ENCODE results near the gene BTNL2. TPM values are rescaled to one million over a fixed set of nuclear protein-coding genes. Genes with fewer than 3 reads are reported as not detected.

BTNL2 gene
- total RNA-seq, 1 donor from 2014 or later: not detected

DNA sequence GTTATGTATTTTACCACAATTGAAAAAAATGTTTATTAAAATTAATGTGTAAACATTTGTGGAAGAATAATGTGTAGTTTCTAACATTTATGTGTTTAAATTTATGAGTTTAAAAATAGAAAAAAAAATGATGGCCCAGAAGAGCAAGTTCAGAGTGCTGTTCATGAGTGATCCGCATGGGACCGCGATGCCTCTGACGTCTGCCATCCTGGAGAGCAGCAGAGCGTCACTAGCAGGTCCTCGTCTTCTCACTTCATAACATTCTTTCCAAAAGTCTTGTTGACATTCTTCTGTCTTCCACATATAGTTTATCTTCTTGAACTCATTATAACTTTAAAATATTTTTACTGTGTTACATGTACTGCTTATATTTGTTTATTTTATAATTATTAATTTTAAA is 15.5 kb downstream of the BTNL2 start:
- Mint-ChIP-seq H3K4me3 (ENCODE audit: low read depth) (no peak overlapping the region), H3K36me3 (ENCODE audit: insufficient read depth) (no peaks in the 10 kb centered on the region), H3K4me1 (ENCODE audit: low read depth) (peaks cover 2% of the 10 kb centered on the region), H3K9me3 (ENCODE audit: low read depth) (no peaks in the 10 kb centered on the region), H3K27me3 (peaks cover 6% of the 10 kb centered on the region), H3K27ac (no peak overlapping the region)
- no peak for DNase-seq (ENCODE audit: low spot score, unreplicated experiment)
- TF ChIP-seq, protein P1, sequence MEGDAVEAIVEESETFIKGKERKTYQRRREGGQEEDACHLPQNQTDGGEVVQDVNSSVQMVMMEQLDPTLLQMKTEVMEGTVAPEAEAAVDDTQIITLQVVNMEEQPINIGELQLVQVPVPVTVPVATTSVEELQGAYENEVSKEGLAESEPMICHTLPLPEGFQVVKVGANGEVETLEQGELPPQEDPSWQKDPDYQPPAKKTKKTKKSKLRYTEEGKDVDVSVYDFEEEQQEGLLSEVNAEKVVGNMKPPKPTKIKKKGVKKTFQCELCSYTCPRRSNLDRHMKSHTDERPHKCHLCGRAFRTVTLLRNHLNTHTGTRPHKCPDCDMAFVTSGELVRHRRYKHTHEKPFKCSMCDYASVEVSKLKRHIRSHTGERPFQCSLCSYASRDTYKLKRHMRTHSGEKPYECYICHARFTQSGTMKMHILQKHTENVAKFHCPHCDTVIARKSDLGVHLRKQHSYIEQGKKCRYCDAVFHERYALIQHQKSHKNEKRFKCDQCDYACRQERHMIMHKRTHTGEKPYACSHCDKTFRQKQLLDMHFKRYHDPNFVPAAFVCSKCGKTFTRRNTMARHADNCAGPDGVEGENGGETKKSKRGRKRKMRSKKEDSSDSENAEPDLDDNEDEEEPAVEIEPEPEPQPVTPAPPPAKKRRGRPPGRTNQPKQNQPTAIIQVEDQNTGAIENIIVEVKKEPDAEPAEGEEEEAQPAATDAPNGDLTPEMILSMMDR (IDR thresholded peaks at IDR 0.05; ENCODE audit: unreplicated experiment): no peak

DNA sequence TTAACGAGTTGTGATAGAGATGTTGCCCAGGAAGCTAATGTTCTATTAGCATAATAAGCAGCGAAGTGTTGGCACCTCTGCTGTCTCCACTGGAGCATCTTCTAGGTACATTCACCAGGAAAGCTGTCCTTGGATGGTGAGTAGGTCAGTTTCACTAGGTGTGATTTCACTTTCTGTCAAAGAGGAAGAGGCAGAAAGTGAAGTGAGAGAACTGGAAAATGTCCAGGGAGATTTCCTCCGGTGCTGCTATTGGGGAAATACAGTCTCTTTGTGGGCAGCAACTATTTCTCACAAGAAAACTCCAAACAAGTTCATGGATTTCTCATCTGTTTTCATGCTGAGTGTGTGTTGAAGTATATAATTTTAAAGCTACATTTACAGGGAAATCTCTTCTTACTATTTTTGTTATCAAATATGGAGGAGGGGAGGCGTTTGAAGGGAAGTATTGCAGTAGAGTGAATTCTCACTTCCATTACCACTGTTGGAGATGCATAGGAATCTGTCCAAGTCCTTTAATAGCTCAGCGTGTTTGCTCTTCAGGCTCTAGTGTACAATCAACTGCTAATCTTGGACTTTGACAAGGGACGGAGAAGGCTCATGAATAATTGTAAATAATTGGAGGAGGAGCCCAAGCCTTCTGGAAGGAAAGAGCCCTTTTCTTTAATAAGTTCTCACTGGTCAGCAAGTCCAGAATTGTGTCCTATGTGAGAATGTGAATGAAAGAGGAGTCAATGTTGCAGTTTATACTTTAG is 19.2 kb downstream of the BTNL2 start:
- DNase-seq (ENCODE audit: low spot score, unreplicated experiment): no peak
- Mint-ChIP-seq H3K4me1 (ENCODE audit: low read depth) (peaks cover 7% of the 10 kb centered on the region), H3K4me3 (ENCODE audit: low read depth) (no peak overlapping the region), H3K27me3 (peaks cover 3% of the 10 kb centered on the region), H3K36me3 (ENCODE audit: insufficient read depth) (no peaks in the 10 kb centered on the region), H3K27ac (no peak overlapping the region), H3K9me3 (ENCODE audit: low read depth) (no peaks in the 10 kb centered on the region)
- TF ChIP-seq, protein P1 (IDR thresholded peaks at IDR 0.05; ENCODE audit: unreplicated experiment): no peak

DNA sequence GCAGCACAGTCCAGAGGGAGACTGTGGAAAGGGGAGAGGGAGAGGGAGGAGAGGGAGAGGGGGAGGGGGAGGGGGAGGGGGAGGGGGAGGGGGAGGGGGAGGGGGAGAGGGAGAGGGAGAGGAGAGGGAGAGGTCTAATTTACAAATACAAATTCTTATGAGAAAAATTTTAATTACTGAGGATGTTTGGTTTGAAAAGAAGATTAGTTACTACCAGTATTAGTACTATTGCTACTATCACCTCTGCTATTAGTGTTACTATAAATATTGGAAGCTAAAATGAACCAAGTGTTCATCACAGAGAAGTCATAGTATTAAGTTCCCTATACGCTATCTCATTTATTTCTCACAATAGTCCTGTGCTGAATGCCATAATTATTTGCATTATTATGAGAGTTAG is 20.9 kb downstream of the BTNL2 start:
- H3K27me3 Mint-ChIP-seq: peaks cover 3% of the 10 kb centered on the region
- DNase-seq (ENCODE audit: low spot score, unreplicated experiment): no peak
- no peaks in the 10 kb centered on the region for H3K9me3 Mint-ChIP-seq (ENCODE audit: low read depth)
- no peak overlapping the region for H3K27ac Mint-ChIP-seq
- H3K36me3 Mint-ChIP-seq (ENCODE audit: insufficient read depth): no peaks in the 10 kb centered on the region
- peaks cover 7% of the 10 kb centered on the region for H3K4me1 Mint-ChIP-seq (ENCODE audit: low read depth)
- TF ChIP-seq, protein P1 (IDR thresholded peaks at IDR 0.05; ENCODE audit: unreplicated experiment): no peak
- H3K4me3 Mint-ChIP-seq (ENCODE audit: low read depth): no peak overlapping the region

DNA sequence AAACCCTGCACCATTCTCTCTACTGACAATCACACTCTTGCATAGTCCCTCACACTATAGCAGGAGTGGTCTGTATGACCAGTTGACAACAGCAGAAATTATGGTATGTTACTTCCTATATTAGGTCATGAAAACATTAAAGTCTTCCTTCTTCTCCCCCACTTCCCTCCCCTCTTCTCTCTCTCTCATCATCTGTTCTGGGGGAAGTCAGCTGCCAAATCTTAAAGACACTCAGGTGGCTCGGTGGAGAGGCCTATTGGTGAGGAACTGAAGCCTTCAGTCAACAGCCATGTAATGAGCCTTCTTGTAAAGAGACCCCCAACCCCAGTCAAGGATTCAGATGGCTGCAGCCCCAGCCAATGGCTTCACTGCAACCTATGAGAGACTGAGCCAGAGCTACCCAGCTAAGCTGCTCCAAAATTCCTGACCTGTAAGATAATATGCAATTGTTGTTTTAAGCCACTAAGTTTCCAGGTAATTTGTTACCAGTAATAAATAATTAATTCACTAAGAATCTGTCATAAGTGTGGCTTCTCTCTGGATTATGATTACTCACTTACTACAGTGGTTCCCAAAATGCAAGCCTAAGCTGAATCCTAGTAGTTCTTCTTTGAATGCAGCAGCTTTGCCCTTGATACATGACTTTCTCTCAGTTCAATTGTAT is 24.1 kb downstream of the BTNL2 start:
- Mint-ChIP-seq H3K9me3 (ENCODE audit: low read depth) (no peaks in the 10 kb centered on the region), H3K27ac (no peak overlapping the region), H3K4me3 (ENCODE audit: low read depth) (no peak overlapping the region), H3K4me1 (ENCODE audit: low read depth) (peaks cover 6% of the 10 kb centered on the region), H3K27me3 (peaks cover 3% of the 10 kb centered on the region), H3K36me3 (ENCODE audit: insufficient read depth) (no peaks in the 10 kb centered on the region)
- TF ChIP-seq, protein P1 (IDR thresholded peaks at IDR 0.05; ENCODE audit: unreplicated experiment): no peak
- no peak for DNase-seq (ENCODE audit: low spot score, unreplicated experiment)

DNA sequence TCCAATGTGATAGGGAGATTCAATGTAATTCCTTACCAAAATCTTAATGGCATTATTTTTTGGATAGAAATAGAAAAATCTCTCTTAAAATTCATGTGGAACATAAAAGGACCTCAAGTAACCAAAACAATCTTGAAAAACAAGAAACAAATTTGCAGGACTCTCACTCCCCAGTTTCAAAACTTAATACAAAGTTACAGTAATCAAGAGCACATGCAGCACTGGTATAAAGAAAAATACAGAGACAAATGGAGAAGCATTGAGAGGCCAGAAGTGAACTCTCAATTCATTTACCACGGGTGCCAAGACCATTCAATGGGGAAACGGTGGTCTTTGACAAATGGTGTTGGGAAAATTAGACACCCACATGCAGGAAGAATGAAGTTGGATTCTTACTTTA is 27.4 kb downstream of the BTNL2 start:
- Mint-ChIP-seq H3K9me3 (ENCODE audit: low read depth) (no peaks in the 10 kb centered on the region), H3K27ac (no peak overlapping the region), H3K36me3 (ENCODE audit: insufficient read depth) (no peaks in the 10 kb centered on the region), H3K27me3 (peaks cover 4% of the 10 kb centered on the region), H3K4me1 (ENCODE audit: low read depth) (peaks cover 16% of the 10 kb centered on the region), H3K4me3 (ENCODE audit: low read depth) (no peak overlapping the region)
- TF ChIP-seq, protein P1 (IDR thresholded peaks at IDR 0.05; ENCODE audit: unreplicated experiment): no peak
- no peak for DNase-seq (ENCODE audit: low spot score, unreplicated experiment)
